Measurements from ENCODE around the gene LRRC28. TPM values are rescaled to one million over a fixed set of nuclear protein-coding genes. Genes with fewer than 3 reads are reported as not detected.

The LRRC28 gene
- total RNA-seq, 1 experiment from 2014 or later: 10.6 TPM

- no peak for TF ChIP-seq CTCF (IDR thresholded peaks at IDR 0.05; ENCODE audit: unreplicated experiment)
- peak; percentile 12 for DNase-seq (ENCODE audit: unreplicated experiment)
- peak overlapping the region; percentile 10 for H3K4me3 Mint-ChIP-seq (ENCODE audit: unreplicated experiment)
- H3K36me3 Mint-ChIP-seq (ENCODE audit: insufficient read depth, unreplicated experiment): peaks cover 13% of the 10 kb centered on the region
- intact Hi-C loops (cut with micrococcal nuclease): no loop called here
- peaks cover 8% of the 10 kb centered on the region for H3K4me1 Mint-ChIP-seq (ENCODE audit: insufficient read depth, unreplicated experiment)
- H3K27ac Mint-ChIP-seq (ENCODE audit: low read depth, unreplicated experiment): no peak overlapping the region
- no peaks in the 10 kb centered on the region for H3K27me3 Mint-ChIP-seq (ENCODE audit: insufficient read depth, unreplicated experiment)
- ChIA-PET CTCF (interaction anchor here (0.7 to 1.2 kb wide), 3 partner anchors 8 to 559 kb away, joined by 3 read pairs; no protein-coding TSS in a partner anchor), POLR2A (interaction anchor here (1.0 to 1.6 kb wide), 3 partner anchors 21 to 486 kb away, joined by 3 to 4 read pairs (median 3); partner anchors contain the start of gene LYSMD4)
- BruUV-seq (replicated peaks): no TSS peak
- no peaks in the 10 kb centered on the region for H3K9me3 Mint-ChIP-seq (ENCODE audit: unreplicated experiment)
Measured at GRCh38 chr15:99247062-99247461, 4.2 kb upstream of the LRRC28 start.

- Mint-ChIP-seq H3K36me3 (ENCODE audit: insufficient read depth, unreplicated experiment) (peaks cover 8% of the 10 kb centered on the region), H3K27ac (ENCODE audit: low read depth, unreplicated experiment) (no peak overlapping the region), H3K4me3 (ENCODE audit: unreplicated experiment) (no peak overlapping the region), H3K9me3 (ENCODE audit: unreplicated experiment) (no peaks in the 10 kb centered on the region), H3K4me1 (ENCODE audit: insufficient read depth, unreplicated experiment) (peaks cover 14% of the 10 kb centered on the region), H3K27me3 (ENCODE audit: insufficient read depth, unreplicated experiment) (no peaks in the 10 kb centered on the region)
- POLR2A ChIA-PET: interaction anchor here (0.6 to 1.6 kb wide), 5 partner anchors 16 to 485 kb away, joined by 3 to 4 read pairs (median 3); partner anchors contain the start of gene LYSMD4
- intact Hi-C loops (cut with micrococcal nuclease): no loop called here
- no peak for DNase-seq (ENCODE audit: unreplicated experiment)
- BruUV-seq (replicated peaks): no TSS peak
- CTCF ChIA-PET: interaction anchor here (0.7 to 1.2 kb wide), 3 partner anchors 9 to 123 kb away, joined by 3 read pairs; no protein-coding TSS in a partner anchor
- TF ChIP-seq CTCF (IDR thresholded peaks at IDR 0.05; ENCODE audit: unreplicated experiment): no peak
Measured at GRCh38 chr15:99248000-99248715, 3.1 kb upstream of the LRRC28 start.

GRCh38 chr15:99249270-99249841, 1.9 kb upstream of the LRRC28 start, which contains the start of gene TTC23:
TSS of gene TTC23 (minus strand) at chr15:99249581. CDS start at chr15:99228712, 20,869 bp downstream.
- Mint-ChIP-seq H3K4me1 (ENCODE audit: insufficient read depth, unreplicated experiment) (peaks cover 23% of the 10 kb centered on the region), H3K36me3 (ENCODE audit: insufficient read depth, unreplicated experiment) (no peaks in the 10 kb centered on the region), H3K9me3 (ENCODE audit: unreplicated experiment) (no peaks in the 10 kb centered on the region), H3K27ac (ENCODE audit: low read depth, unreplicated experiment) (no peak within 1 kb of the TSS), H3K4me3 (ENCODE audit: unreplicated experiment) (no peak within 1 kb of the TSS), H3K27me3 (ENCODE audit: insufficient read depth, unreplicated experiment) (no peaks in the 10 kb centered on the region)
- intact Hi-C loops (cut with micrococcal nuclease): no loop called here
- TF ChIP-seq CTCF (IDR thresholded peaks at IDR 0.05; ENCODE audit: unreplicated experiment): no peak
- peak; percentile 92 for DNase-seq (ENCODE audit: unreplicated experiment)
- ChIA-PET POLR2A (interaction anchor here (0.7 to 3.6 kb wide), 16 partner anchors 10 to 600 kb away, joined by 3 to 62 read pairs (median 4); partner anchors contain the start of genes IGF1R, LYSMD4 and MEF2A), CTCF (no interaction called here)
- BruUV-seq (replicated peaks): no TSS peak

- BruUV-seq (replicated peaks): TSS peak; percentile 41
Measured at GRCh38 chr15:99250001-99250400, 1.3 kb upstream of the LRRC28 start.

More at GRCh38 chr15:99250001-99250400, 1.3 kb upstream of the LRRC28 start:
- DNase-seq (ENCODE audit: unreplicated experiment): no peak
- H3K4me1 Mint-ChIP-seq (ENCODE audit: insufficient read depth, unreplicated experiment): peaks cover 23% of the 10 kb centered on the region
- H3K27me3 Mint-ChIP-seq (ENCODE audit: insufficient read depth, unreplicated experiment): no peaks in the 10 kb centered on the region
- CTCF ChIA-PET: interaction anchor here (0.6 kb wide), 1 partner anchor 1347 kb away, joined by 3 read pairs; no protein-coding TSS in a partner anchor
- no peak for TF ChIP-seq CTCF (IDR thresholded peaks at IDR 0.05; ENCODE audit: unreplicated experiment)
- no peaks in the 10 kb centered on the region for H3K36me3 Mint-ChIP-seq (ENCODE audit: insufficient read depth, unreplicated experiment)
- no peak overlapping the region for H3K4me3 Mint-ChIP-seq (ENCODE audit: unreplicated experiment)
- intact Hi-C loops (cut with micrococcal nuclease): no loop called here
- no peaks in the 10 kb centered on the region for H3K9me3 Mint-ChIP-seq (ENCODE audit: unreplicated experiment)
- H3K27ac Mint-ChIP-seq (ENCODE audit: low read depth, unreplicated experiment): no peak overlapping the region
- POLR2A ChIA-PET: interaction anchor here (0.7 to 3.6 kb wide), 19 partner anchors 8 to 601 kb away, joined by 3 to 62 read pairs (median 4); partner anchors contain the start of genes IGF1R, LYSMD4 and MEF2A

Data from MCF 10A (cell line).